Progenitor cell of endocrine pancreas (in vitro differentiated cells): ENCODE results near the gene MARVELD1. TPM values are rescaled to one million over a fixed set of nuclear protein-coding genes. Genes with fewer than 3 reads are reported as not detected.
"Not testable (repeated sequence)": the region's sequence is repeated elsewhere in the genome, so short reads cannot be mapped to it uniquely, and the experiment has no call there.

Experiments used
- DNase-seq: peaks from one replicate; pipeline ENCODE4 v3.0.0; 2021; ENCODE audit warnings: low spot score; ENCODE audit not compliant: unreplicated experiment
- H3K27ac Mint-ChIP-seq: 2 replicates; pipeline ENCODE4 v1.8.0; 2021; ENCODE audit warnings: mild to moderate bottlenecking, moderate library complexity, mixed read lengths
- H3K27me3 Mint-ChIP-seq: 2 replicates; pipeline ENCODE4 v1.8.0; 2021; ENCODE audit warnings: mixed read lengths
- H3K36me3 Mint-ChIP-seq: 2 replicates; pipeline ENCODE4 v1.8.0; 2022; ENCODE audit warnings: mixed read lengths; ENCODE audit not compliant: insufficient read depth
- H3K4me1 Mint-ChIP-seq: 2 replicates; pipeline ENCODE4 v1.8.0; 2021; ENCODE audit warnings: low read depth, mixed read lengths
- H3K4me3 Mint-ChIP-seq: 2 replicates; pipeline ENCODE4 v1.8.0; 2021; ENCODE audit warnings: low read depth, mild to moderate bottlenecking, moderate library complexity, mixed read lengths
- H3K9me3 Mint-ChIP-seq: 2 replicates; pipeline ENCODE4 v1.8.0; 2021; ENCODE audit warnings: low read depth, mixed read lengths
- total RNA-seq: library from RNA; stranded (reverse); gene quantifications from 2 replicates; pipeline ENCODE4 v1.2.1, GENCODE V29; 2021
- TF ChIP-seq, protein P1 (sequence below): fragments of 200-600 bp; sonication (generic); IDR thresholded peaks from one replicate; pipeline ENCODE4 v1.5.0; 2021; ENCODE audit warnings: antibody characterized with exemption, mild to moderate bottlenecking; ENCODE audit not compliant: unreplicated experiment

Gene MARVELD1
- total RNA-seq, 1 donor from 2014 or later: 14.3 TPM

DNA sequence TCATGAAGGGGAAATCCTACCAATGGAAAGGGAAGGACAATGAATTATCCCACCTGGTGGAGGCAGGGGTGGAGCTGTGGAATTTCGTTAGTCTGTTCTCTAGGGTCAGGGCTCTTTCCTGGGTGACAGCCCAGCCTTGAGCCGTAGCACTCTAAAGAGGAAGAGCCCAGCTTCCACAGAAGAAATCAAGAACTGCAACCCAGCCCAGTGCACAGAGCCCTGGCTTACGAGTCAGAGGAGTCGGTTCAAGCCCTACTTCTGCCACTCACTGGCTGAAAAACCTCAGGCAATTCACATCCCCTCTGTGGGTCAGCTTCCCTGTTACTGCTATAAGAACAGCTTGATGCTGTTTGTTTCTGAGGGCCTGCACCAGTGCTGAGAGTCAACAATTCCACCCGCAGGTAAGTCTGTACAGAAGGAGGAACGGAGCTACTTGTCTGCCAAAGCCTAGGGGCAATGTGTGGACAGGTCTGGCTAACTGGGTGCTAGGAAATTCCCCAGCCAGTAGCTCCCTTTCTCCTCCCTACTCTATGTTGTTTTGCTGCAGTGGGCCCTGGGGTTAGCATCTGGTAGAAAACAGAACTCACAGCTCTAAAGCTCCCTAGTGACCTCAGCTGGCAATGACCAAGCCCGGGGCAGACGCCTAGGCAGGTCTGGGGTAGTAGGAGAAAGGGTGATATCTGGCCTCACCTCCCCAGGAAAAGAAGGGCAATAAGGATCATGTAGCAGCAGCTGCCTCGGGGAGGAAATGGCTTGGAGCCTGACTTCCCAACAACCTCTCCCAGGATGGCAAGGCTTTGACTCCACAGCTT, 29.8 kb upstream of the MARVELD1 start:
- no peaks in the 10 kb centered on the region for H3K36me3 Mint-ChIP-seq
- TF ChIP-seq, protein P1, sequence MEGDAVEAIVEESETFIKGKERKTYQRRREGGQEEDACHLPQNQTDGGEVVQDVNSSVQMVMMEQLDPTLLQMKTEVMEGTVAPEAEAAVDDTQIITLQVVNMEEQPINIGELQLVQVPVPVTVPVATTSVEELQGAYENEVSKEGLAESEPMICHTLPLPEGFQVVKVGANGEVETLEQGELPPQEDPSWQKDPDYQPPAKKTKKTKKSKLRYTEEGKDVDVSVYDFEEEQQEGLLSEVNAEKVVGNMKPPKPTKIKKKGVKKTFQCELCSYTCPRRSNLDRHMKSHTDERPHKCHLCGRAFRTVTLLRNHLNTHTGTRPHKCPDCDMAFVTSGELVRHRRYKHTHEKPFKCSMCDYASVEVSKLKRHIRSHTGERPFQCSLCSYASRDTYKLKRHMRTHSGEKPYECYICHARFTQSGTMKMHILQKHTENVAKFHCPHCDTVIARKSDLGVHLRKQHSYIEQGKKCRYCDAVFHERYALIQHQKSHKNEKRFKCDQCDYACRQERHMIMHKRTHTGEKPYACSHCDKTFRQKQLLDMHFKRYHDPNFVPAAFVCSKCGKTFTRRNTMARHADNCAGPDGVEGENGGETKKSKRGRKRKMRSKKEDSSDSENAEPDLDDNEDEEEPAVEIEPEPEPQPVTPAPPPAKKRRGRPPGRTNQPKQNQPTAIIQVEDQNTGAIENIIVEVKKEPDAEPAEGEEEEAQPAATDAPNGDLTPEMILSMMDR: no peak
- no peaks in the 10 kb centered on the region for H3K9me3 Mint-ChIP-seq
- H3K27me3 Mint-ChIP-seq: no peaks in the 10 kb centered on the region
- DNase-seq: no peak
- H3K4me3 Mint-ChIP-seq: no peak overlapping the region
- H3K27ac Mint-ChIP-seq: peak overlapping the region; percentile 16
- peaks cover 13% of the 10 kb centered on the region for H3K4me1 Mint-ChIP-seq

DNA sequence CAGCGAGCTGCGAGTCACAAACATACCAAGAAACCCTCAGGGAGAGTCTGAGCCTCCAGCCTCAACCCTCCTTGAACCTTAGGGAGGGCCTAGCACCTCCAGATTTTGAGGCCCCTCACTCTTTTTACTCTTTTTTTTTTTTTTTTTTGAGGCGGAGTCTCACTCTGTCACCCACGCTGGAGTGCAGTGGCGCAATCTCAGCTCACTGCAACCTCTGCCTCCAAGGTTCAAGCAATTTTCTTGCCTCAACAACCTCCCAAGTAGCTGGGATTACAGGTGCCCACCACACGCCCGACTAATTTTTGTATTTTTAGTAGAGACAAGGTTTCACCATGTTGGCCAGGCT, 29.2 kb upstream of the MARVELD1 start:
- not testable (repeated sequence) for H3K4me3 Mint-ChIP-seq, DNase-seq, H3K36me3 Mint-ChIP-seq, H3K9me3 Mint-ChIP-seq, H3K27ac Mint-ChIP-seq, H3K27me3 Mint-ChIP-seq
- peaks cover 13% of the 10 kb centered on the region for H3K4me1 Mint-ChIP-seq

DNA sequence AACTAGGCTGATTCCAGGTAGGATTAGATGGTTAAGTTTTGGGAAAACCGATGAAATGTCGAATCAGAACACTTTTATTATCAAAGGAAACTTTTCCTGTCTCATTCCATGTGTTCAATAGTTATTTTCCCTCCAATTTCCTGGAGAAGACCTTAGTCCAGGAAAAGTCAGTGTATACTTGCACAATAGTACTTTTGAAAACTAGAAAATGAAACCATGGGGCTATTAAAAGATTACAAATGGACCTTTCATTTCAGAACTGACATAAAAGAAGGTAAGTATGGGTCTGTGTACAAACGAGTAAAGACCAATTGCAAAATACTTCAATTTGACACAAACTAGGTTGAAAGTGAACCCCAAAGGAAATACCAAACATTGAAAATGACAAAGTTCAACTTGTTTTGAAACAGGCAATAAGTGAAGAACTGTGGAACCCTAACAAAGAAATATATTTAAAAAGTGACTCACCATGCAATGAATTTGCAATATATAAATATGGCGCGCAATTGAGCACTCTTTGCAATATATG, 28.6 kb upstream of the MARVELD1 start:
- H3K27ac Mint-ChIP-seq: peak overlapping the region; percentile 52
- H3K9me3 Mint-ChIP-seq: no peaks in the 10 kb centered on the region
- TF ChIP-seq, protein P1: no peak
- no peaks in the 10 kb centered on the region for H3K27me3 Mint-ChIP-seq
- peaks cover 13% of the 10 kb centered on the region for H3K4me1 Mint-ChIP-seq
- H3K36me3 Mint-ChIP-seq: no peaks in the 10 kb centered on the region
- no peak overlapping the region for H3K4me3 Mint-ChIP-seq
- no peak for DNase-seq

DNA sequence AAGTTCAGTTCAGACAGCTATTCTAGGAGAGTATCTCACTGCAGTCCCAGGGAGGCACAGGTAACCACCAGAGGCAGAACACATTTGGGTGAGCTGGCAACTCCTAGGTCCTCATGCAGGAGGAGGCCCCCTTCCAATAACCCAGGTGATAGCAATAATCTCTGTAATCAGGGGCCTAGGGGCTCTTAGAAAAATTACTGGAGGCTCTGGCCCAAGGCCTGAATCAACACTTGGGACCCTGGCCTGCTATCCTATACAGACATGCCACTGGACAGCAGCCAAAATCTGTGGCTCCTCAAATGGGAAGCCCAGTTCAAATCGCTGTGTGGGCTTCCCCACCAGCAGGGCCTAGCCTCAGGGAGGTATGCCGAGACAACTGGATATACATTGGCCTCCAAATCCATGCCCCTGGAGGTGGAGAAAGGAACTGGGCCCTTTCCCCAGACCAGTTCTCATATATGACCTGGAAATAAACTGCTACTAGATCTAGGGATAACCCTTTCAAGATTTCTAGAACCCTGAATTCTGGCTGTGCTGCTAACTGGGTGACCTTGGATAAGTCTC, 28.1 kb upstream of the MARVELD1 start:
- Mint-ChIP-seq H3K4me1 (peaks cover 13% of the 10 kb centered on the region), H3K4me3 (peak overlapping the region; percentile 42), H3K36me3 (no peaks in the 10 kb centered on the region), H3K9me3 (no peaks in the 10 kb centered on the region), H3K27me3 (no peaks in the 10 kb centered on the region), H3K27ac (peak overlapping the region; percentile 52)
- DNase-seq: no peak
- TF ChIP-seq, protein P1: peak; percentile 52

DNA sequence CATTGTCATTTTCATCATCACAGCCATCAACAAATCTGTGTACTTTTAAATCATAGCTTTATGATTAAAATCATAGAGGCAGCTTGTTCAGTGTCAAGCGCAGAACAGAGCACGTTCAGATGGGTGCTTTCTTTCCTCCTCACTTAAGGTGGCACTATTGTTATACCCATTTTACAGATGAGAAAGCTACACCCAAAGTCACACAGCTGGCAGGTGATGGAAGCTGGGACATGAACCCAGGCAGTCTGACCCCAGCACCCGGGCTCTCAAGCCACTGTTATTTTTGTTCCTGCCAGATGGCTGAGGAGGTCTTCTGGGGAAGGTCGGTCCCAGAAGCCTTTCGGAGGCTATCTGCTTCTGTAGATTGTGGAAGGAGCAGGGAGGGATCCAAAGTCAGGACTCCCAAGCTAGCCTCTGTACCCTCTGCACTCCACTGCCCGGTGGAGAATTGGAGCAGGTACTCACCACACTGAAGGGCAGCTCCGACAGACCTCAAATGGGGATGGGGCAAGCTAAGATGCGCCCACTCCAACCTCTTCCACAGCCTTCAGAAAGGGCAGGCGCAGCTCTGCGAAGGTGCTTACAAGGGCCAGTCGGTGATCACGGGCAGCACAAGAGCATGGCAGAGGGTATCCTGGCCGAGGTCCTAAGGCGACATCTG, 27.1 kb upstream of the MARVELD1 start:
- Mint-ChIP-seq H3K4me3 (peak overlapping the region; percentile 81), H3K4me1 (peaks cover 13% of the 10 kb centered on the region), H3K27me3 (no peaks in the 10 kb centered on the region), H3K36me3 (no peaks in the 10 kb centered on the region), H3K27ac (peak overlapping the region; percentile 91), H3K9me3 (no peaks in the 10 kb centered on the region)
- TF ChIP-seq, protein P1: no peak
- no peak for DNase-seq
